CD4-positive, alpha-beta T cell treated with Interleukin-6 at 100 ng/mL for 8 hours (primary cell): ENCODE results near the gene EP300.
A peak's percentile ranks its signal among the peaks of the same experiment; 100 is the strongest.
"Not testable (repeated sequence)": the region's sequence is repeated elsewhere in the genome, so short reads cannot be mapped to it uniquely, and the experiment has no call there.

Experiments used
- DNase-seq: peaks from one replicate; pipeline ENCODE4 v3.0.0-alpha.2; 2020; ENCODE audit warnings: mixed read lengths, low spot score

Gene EP300

DNA sequence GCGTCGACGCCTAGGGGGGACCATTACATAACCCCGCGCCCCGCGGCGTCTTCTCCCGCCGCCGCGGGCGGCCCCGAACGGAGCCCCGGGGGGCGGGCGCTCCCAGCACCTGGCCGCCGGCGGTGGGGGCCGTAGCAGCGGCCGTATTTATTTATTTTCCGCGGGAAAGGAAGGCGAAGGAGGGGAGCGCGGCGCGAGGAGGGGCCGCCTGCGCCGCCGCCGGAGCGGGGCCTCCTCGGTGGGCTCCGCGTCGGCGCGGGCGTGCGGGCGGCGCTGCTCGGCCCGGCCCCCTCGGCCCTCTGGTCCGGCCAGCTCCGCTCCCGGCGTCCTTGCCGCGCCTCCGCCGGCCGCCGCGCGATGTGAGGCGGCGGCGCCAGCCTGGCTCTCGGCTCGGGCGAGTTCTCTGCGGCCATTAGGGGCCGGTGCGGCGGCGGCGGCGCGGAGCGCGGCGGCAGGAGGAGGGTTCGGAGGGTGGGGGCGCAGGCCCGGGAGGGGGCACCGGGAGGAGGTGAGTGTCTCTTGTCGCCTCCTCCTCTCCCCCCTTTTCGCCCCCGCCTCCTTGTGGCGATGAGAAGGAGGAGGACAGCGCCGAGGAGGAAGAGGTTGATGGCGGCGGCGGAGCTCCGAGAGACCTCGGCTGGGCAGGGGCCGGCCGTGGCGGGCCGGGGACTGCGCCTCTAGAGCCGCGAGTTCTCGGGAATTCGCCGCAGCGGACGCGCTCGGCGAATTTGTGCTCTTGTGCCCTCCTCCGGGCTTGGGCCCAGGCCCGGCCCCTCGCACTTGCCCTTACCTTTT lies at the start of gene EP300:
Gene EP300, plus strand, starts transcription at position 570 of the 795 bp plus-strand sequence. CDS start 413 bp downstream, outside the sequence.
- peak; percentile 88 for DNase-seq

DNA sequence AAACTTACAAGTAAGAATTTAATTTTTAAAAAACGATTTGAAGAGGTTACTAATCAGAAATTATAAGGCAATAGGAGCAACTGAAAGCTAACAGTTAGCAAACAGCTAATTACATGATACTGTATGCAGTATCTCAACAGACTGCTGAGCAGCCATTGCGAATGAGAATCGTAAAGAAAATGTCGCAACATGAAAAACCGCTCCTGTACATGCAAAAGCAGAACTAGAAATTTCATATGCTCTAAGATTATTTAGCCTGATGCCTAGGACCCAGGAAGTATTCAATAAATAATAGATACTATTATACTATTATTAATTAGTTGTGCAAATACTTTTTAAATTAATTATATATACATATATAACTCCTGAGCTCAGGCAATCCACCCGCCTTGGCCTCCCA lies 48.7 kb upstream of the EP300 start:
- DNase-seq = no peak

DNA sequence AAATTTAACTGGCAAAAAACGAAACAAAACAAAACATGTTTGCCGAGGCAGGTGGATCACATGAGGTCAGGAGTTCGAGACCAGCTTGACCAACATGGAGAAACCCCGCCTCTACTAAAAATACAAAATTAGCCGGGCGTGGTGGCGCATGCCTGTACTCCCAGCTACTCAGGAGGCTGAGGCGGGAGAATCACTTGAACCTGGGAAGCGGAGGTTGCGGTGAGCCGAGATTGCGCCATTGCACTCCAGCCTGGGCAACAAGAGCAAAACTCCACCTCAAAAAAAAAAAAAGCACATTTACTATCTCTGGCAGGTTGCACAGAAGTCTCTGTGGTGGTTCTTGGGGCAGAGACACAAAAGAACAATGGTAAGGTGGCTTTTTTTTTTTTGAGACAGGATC lies 46.8 kb upstream of the EP300 start:
- not testable (repeated sequence) for DNase-seq

DNA sequence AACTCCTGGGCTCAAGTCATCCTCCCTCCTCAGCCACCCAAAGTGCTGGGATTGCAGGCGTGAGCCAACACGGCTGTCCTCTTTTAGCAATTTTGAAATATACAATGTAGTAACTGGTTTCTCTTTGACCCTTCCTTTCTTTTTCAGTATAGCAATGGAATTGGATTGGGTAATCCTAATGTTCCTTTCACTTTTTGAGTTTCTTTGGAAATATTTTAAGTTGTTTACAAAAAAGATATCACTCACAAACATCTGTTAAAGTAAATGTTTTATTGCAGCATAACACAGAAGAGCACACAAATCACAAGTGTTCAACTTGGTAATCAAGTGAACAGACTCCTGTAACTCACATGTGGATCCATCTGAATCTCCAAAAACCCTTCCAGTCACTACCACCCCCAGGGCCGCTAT lies 44.6 kb upstream of the EP300 start:
- no peak for DNase-seq

DNA sequence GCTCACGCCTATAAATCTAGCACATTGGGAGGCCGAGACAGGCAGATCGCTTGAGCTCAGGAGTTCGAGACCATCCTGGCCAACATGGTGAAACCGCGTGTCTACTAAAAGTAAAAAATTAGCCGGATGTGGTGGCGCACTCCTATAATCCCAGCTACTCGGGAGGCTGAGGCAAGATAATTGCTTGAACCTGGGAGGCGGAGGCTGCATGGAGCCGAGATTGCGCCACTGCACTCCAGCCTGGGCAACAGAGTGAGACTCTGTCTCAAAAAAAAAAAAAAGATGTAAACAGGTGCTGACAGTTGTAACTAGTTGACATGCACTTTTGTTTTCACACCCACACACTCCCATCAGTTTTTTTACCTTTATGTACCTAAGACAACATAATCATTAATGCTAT lies 44.0 kb upstream of the EP300 start:
- DNase-seq = not testable (repeated sequence)

DNA sequence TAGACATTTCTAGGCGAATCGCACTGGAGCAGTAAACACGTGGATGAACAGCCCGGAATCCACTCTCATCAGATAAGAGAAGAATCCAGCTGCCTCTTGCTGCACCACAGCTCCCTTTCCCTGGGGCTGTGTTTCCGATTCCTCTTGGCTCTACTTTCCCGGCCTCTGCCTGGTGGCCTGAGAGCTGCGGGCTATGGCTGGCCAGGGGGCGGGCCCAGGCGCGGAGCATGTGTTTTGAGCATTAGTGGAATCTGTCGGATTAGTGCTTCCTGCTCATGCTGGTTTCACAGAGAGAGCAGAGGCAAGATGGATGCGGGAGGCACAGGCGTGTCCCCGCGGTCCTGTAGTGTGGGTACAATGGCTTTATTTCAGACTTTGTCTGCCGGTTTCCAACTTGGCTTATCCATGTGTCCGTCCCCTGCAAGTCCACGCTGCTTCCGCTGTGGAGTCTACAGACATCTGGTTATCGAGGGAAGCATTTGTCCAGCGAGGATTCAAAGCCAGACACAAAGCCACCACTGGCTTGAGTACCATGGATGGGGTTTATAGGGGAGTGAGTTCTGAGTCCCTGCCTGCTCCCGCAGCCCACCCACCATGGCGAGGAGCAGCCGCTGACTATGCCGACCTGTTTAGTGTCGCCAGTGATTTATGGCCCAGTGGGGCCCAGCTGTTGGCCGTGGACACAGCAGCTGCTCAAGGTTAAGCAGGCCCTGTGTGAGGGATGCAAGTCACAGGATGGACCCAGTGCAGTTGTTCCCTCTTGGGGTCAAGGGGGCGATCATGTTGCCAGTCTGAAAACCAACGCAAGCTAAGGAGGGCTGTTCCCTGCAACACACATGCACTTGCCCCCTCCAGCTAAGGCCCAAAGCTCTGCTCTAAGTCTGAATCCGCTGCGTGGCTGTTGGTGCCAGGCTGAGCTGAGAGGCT lies 43.3 kb upstream of the EP300 start:
- DNase-seq = no peak

DNA sequence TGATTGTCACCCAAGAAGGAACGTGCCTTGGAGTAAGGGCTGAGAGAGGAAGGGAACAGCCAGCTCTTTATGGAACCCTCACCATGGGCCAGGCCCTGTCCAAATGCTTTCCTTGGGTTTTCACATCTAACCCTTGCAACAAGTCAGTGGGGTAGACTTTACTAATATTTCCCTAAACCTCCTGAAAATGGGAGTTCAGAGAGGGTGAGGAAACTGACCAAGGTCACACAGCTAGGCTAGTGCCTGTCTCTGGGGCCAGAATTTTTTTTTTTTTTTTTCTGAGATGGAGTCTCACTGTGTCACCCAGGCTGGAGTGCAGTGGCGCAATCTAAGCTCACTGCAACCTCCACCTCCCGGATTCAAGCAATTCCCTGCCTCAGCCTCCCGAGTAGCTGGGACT lies 42.6 kb upstream of the EP300 start:
- DNase-seq = not testable (repeated sequence)

DNA sequence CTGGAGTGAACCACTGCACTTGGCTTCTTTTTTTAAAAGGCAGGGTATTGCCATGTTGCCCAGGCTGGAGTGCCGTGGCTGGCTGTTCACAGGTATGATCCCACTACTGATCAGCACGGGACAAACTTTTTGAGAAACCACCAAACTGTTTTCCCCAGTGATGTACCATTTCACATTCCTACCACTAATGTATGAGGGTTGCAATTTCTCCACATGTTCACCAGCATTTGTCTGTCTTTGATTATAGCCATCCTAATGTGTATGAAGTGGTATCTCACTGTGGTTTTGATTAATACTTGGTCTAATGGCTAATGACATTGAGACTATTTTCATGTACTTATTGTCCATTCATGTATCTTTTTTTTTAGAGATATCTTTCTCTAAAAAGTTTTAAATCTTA lies 41.5 kb upstream of the EP300 start:
- no peak for DNase-seq

DNA sequence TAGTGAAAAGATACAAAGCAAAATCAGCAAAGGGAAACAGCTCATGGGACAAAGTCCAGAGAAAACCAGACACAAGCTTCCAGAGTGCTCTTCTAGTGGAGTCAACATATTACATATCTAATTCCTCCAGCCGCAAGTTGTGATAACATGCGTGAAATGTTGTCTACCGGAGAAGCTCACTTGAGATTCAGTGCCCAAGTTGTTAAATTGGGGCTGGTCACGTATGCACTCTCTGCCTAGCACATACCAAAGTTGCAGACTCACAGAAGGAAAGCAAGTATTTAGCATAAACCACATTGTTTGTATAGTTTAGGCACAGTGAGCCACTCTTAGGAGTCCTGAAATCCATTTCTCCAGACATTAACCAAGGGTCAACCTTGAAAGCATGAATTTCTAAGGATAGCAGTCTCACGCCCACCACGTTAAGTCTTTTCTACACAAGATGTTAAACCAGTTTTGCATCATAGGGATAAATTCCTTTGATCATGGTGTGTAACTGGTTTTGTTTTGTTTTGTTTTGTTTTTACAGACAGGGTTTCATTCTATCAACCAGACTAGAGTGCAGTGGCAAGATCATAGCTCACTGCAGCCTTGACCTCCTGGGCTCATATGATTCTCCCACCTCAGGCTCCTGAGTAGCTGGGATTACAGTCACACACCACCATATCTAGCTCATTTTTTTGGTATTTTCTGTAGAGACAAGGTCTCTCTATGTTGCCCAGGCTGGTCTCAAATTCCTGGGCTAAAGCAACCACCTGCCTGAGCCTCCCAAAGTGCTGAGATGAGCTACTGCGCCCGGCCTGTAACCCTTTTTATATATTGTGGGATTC lies 39.5 kb upstream of the EP300 start:
- no peak for DNase-seq

DNA sequence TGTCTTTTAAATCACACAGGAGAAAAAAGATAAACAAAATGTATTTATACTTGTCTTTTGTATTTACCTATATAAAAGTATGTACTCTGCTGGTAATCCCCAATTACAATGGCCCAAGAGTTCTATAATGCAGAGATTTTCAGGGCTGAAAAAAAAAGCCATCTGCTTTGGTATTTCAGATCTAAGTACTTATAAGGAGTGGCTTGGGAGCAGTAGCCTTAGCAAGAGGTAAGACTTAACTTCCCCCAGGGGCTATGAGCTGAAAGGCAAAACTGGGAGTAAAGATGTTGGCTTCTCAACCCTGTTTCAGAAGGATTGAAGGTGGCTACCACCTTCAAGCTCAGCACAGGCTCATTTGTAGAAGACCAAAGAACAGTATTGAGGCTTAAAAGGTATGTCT lies 35.3 kb upstream of the EP300 start:
- DNase-seq = no peak

DNA sequence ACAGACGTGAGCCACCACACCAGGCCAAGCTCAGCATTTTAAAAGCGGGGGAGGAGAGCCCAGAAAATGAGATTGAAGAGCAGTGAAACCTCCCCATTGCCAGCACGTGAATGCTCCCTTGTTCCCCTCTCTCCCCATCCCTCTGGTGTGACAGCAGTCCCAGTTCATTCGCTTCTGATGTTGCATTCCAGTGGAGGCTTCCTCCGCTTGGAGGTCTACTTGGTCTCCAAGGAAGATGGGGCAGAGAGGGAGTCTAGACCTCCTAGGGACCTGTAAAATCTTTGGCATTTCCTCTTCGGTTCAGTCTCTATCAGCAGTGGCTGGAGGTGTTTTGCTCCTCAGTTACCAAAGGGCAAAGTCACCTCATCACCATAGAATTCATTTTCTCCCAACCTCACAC lies 30.2 kb upstream of the EP300 start:
- no peak for DNase-seq

DNA sequence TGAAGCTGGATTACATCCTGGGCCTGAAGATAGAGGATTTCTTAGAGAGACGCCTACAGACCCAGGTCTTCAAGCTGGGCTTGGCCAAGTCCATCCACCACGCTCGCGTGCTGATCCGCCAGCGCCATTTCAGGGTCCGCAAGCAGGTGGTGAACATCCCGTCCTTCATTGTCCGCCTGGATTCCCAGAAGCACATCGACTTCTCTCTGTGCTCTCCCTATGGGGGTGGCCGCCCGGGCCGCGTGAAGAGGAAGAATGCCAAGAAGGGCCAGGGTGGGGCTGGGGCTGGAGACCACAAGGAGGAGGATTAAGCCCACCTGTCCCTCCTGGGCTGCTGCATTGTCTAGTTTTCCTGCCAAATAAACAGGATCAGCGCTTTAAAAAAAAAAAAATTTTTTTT lies 28.1 kb upstream of the EP300 start:
- not testable (repeated sequence) for DNase-seq

DNA sequence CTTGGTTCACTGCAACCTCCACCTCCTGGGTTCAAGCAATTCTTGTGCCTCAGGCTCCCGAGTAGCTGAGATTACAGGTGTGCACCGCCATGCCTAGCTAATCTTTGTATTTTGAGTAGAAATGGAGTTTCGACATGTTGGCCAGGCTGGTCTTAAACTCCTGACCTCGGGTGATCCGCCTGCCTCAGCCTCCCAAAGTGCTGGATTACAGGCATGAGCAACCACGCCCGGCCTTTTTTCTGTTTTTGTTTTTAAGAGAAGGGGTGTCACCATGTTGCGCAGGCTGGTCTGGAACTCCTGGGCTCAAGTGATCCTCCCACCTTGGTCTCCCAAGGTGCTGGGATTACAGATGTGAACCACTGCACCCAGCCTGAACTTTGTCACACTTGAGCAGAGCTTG lies 26.1 kb upstream of the EP300 start:
- not testable (repeated sequence) for DNase-seq

DNA sequence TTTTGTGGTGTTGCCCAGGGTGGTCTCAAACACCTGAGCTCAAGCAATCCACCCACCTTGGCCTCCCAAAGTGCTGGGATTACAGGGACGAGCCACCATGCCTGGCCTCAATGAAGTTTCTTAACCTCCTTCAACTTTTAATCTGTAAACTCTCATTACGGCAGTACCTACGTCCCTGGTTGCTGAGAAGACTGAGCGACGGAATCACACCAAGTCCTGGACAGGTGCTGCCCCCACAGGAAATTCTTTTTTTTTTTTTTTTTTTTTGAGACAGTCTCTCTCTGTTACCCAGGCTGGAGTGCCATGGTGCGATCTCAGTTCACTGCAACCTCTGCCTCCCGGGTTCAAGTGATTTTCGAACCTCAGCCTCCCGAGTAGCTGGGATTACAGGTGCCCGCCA lies 24.4 kb upstream of the EP300 start:
- DNase-seq = not testable (repeated sequence)

DNA sequence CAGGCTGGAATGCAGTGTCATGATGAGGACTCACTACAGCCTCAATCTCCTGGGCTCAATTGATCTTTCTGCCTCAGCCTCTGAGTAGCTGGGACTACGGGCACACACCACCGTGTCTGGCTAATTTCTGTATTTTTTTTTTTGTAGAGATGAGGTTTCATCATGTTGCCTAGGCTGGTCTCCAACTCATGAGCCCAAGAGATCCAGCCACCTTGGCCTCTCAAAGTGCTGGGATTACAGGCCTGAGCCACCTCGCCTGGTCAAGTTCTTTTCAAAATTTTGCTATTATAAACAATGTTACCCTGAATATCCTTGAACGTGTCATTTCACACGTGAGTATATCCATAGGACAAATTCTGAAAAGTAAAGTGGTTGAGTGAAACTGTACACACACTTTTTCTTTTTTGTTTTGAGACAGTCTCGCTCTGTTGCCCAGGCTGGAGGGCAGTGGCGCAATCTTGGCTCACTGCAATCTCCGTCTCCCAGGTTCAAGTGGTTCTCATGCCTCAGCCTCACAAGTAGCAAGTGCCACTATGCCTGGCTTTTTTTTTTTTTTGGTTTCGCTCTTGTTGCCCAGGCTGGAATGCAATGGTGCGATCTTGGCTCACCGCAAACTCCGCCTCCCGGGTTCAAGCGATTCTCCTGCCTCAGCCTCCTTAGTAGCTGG lies 21.6 kb upstream of the EP300 start:
- no peak for DNase-seq

DNA sequence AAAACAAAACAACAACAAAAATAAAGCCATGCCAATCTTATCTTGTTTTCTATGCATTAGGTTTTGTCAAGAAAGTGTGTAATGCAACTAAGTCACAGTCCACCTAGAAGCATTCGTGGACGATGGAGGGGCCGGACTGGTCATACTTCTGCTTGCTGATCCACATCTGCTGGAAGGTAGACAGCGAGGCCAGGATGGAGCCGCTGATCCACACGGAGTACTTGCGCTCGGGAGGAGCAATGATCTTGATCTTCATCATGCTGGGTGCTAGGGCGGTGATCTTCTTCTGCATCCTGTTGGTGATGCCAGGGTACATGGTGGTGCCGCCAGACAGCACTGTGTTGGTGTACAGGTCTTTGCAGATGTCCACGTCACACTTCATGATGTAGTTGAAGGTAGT lies 18.3 kb upstream of the EP300 start:
- no peak for DNase-seq

DNA sequence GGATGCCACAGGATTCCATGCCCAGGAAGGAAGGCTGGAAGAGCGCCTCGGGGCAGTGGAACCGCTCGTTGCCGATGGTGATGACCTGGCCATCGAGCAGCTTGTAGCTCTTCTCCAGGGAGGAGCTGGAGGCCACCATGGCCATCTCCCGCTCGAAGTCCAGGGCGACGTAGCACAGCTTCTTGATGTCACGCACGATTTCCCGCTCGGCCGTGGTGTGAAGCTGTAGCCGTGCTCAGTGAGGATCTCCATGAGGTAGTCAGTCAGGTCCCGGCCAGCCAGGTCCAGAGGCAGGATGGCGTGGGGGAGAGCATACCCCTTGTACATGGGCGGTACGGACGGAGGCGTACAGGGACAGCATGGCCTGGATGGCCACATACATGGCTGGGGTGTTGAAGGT lies 17.9 kb upstream of the EP300 start:
- DNase-seq = no peak

DNA sequence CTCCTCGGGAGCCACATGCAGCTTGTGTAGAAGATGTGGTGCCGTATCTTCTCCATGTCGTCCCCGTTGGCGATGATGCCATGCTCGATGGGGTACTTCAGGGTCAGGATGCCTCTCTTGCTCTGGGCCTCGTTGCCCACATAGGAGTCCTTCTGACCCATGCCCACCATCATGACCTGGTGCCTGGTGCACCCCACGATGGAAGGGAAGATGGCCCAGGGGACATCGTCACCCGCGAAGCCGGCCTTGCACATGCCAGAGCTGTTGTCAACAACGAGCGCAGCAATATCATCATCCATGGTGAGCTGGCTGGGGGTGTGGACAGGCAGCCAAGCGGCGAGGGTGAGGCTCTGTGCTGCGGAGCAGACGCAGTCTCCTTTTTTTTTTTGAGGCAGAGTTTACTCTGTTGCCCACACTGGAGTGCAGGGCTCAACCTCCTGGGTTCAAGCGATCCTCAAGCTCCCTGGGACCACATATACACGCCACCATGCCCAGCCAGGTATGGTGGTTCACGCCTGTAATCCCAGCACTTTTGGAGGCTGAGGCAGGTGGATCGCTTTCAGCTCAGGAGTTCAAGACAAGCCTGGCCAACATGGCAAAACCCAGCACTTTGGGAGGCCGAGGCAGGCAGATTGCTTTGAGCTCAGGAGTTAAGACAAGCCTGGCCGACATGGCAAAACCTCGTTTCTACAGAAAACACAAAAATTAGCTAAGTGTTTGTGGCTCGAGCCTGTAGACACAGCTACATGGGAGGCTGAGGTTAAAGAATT lies 17.3 kb upstream of the EP300 start:
- DNase-seq = no peak

DNA sequence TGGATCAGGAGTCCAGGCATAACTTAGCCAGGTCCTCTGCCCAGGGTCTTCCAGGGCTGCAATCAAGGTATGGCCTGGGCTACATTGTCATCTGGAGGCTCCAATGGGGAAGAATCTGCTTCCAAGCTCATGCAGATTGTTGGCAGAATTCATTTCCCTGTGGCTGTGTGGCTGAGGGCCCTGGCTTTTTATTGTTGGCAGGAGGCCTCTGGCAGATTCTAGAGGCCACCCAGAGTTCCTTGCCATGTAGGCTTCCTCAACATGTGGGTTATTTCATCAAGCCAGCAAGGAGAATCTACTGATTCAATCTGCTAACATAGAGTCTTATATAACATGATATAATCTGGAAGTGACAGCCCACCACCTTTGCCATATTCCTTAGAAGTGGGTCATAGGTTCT lies 16.4 kb upstream of the EP300 start:
- no peak for DNase-seq

DNA sequence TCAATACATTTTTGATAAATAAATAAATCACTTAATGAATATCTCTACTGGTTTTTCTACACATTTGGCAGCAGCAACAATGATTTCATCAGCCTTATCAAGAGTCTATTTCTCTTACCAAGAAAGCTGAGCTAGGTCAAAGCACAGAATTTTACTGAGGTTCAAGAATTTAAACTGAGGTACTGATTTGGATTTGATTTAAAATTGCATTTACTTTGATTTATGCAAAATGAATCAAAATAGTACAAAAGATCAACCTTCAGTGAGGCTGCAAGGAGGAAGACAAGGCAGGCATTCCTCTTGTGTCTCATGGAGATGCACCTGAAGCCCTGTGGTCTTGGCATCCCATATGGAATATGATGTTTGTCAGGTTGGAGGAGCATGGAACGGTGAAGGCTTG lies 15.5 kb upstream of the EP300 start:
- no peak for DNase-seq

DNA sequence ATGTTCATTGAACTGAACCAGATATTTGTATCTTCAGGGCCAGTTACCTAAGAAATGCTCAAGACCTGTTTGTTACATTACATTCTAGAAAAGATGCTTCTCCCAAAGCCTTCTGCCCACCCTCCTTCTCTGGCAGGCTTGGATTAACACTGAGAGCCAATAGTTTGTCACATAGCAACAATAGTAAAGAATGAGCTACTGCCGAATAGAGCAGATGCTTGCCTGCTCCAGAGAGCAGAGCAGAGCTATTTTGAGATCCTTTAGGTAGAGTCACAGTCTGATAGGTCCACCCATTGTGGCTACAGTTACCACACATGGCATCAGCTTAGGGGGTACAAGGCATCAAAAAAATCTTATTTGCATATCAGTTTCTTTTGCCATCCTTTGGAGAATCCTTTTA lies 13.5 kb upstream of the EP300 start:
- no peak for DNase-seq
